HCT116 (cell line): ENCODE measurements around the gene GRM4.

Source experiments
- ELF1 ChIP-seq: IDR thresholded peaks from 2 replicates; pipeline ENCODE4 v1.6.1; 2012; ENCODE audit warnings: low read depth, borderline replicate concordance
- EZH2 ChIP-seq: fragments of 200-600 bp; sonication (generic); IDR thresholded peaks from 2 replicates; pipeline ENCODE4 v1.6.1; 2017; ENCODE audit warnings: antibody characterized with exemption, mixed run types
- POLR2A ChIP-seq: IDR thresholded peaks from 2 replicates; pipeline ENCODE4 v1.7.0; 2011; ENCODE audit warnings: borderline replicate concordance; ENCODE audit not compliant: insufficient read depth, insufficient read length; ENCODE audit errors: extremely low read depth
- POLR2AphosphoS5 ChIP-seq: IDR thresholded peaks from 2 replicates; pipeline ENCODE4 v1.6.1; 2011; ENCODE audit warnings: mild to moderate bottlenecking, low read depth, low read length, moderate library complexity
- YY1 ChIP-seq: IDR thresholded peaks from 2 replicates; pipeline ENCODE4 v1.6.1; 2011; ENCODE audit warnings: low read length, low read depth, moderate library complexity, mild to moderate bottlenecking; ENCODE audit not compliant: insufficient replicate concordance; ENCODE audit errors: extremely low read depth
- ZNF274 ChIP-seq: fragments of 200-500 bp; sonication (Bioruptor generic); IDR thresholded peaks from 2 replicates; pipeline ENCODE4 v1.6.1; 2014; ENCODE audit warnings: mild to moderate bottlenecking, low read depth, low read length, inconsistent platforms
- TF ChIP-seq, protein P1 (sequence below): IDR thresholded peaks from 2 replicates; pipeline ENCODE4 v1.6.1; 2012
- TF ChIP-seq, protein P2 (sequence below): IDR thresholded peaks from 2 replicates; pipeline ENCODE4 v1.6.1; 2012; ENCODE audit warnings: low read depth
- TF ChIP-seq, protein P3 (sequence below), 3 experiments: fragments of 200-600 bp in 1 of 3; sonication (generic) in 1 of 3; IDR thresholded peaks in 2 of 3; conservative IDR thresholded peaks in 1 of 3; 2 replicates each; pipeline ENCODE4 v1.5.1; 2012 to 2017; ENCODE audit warnings: low read depth in 2 of 3, low read length in 2 of 3, antibody characterized with exemption in 1 of 3, borderline replicate concordance in 1 of 3, control low read depth in 1 of 3, mild to moderate bottlenecking in 1 of 3, mixed read lengths in 1 of 3, mixed run types in 1 of 3, moderate library complexity in 1 of 3; ENCODE audit not compliant: insufficient read depth in 1 of 3
- TF ChIP-seq, protein P4 (sequence below): IDR thresholded peaks from 2 replicates; pipeline ENCODE4 v1.6.1; 2012

DNA sequence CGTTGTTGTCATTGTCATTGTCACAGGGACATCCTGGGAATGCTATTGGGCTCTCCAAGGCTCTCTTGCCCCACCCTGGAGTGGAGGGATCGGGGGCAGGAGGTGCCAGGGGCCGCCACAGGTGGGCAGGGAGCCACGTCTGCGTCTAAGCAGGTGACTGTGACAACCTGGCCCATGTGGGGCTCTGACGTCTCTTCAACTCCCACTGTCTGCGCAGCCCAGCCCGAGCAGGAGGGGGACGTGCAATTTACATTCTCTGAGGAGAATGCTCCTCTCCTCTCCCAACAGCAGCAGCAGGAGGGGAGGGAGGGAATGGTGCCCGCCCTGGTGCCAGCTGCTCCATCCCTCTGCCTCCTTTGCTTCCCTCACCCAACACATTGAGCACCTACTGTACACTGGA is 50.1 kb downstream of the GRM4 start:
- no peak for TF ChIP-seq POLR2A
- TF ChIP-seq, protein P1, sequence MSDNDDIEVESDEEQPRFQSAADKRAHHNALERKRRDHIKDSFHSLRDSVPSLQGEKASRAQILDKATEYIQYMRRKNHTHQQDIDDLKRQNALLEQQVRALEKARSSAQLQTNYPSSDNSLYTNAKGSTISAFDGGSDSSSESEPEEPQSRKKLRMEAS = no peak
- TF ChIP-seq, protein P2, sequence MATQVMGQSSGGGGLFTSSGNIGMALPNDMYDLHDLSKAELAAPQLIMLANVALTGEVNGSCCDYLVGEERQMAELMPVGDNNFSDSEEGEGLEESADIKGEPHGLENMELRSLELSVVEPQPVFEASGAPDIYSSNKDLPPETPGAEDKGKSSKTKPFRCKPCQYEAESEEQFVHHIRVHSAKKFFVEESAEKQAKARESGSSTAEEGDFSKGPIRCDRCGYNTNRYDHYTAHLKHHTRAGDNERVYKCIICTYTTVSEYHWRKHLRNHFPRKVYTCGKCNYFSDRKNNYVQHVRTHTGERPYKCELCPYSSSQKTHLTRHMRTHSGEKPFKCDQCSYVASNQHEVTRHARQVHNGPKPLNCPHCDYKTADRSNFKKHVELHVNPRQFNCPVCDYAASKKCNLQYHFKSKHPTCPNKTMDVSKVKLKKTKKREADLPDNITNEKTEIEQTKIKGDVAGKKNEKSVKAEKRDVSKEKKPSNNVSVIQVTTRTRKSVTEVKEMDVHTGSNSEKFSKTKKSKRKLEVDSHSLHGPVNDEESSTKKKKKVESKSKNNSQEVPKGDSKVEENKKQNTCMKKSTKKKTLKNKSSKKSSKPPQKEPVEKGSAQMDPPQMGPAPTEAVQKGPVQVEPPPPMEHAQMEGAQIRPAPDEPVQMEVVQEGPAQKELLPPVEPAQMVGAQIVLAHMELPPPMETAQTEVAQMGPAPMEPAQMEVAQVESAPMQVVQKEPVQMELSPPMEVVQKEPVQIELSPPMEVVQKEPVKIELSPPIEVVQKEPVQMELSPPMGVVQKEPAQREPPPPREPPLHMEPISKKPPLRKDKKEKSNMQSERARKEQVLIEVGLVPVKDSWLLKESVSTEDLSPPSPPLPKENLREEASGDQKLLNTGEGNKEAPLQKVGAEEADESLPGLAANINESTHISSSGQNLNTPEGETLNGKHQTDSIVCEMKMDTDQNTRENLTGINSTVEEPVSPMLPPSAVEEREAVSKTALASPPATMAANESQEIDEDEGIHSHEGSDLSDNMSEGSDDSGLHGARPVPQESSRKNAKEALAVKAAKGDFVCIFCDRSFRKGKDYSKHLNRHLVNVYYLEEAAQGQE = no peak
- TF ChIP-seq, protein P3, sequence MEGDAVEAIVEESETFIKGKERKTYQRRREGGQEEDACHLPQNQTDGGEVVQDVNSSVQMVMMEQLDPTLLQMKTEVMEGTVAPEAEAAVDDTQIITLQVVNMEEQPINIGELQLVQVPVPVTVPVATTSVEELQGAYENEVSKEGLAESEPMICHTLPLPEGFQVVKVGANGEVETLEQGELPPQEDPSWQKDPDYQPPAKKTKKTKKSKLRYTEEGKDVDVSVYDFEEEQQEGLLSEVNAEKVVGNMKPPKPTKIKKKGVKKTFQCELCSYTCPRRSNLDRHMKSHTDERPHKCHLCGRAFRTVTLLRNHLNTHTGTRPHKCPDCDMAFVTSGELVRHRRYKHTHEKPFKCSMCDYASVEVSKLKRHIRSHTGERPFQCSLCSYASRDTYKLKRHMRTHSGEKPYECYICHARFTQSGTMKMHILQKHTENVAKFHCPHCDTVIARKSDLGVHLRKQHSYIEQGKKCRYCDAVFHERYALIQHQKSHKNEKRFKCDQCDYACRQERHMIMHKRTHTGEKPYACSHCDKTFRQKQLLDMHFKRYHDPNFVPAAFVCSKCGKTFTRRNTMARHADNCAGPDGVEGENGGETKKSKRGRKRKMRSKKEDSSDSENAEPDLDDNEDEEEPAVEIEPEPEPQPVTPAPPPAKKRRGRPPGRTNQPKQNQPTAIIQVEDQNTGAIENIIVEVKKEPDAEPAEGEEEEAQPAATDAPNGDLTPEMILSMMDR (IDR thresholded peaks at IDR 0.05 in 2 of 3, conservative IDR thresholded peaks at IDR 0.05 in 1 of 3; ENCODE audit: borderline replicate concordance in 1 of 3, insufficient read depth in 1 of 3, low read depth in 2 of 3, low read length in 2 of 3) = no peak
- no peak for TF ChIP-seq EZH2
- no peak for TF ChIP-seq POLR2AphosphoS5
- no peak for TF ChIP-seq ZNF274
- TF ChIP-seq, protein P4, sequence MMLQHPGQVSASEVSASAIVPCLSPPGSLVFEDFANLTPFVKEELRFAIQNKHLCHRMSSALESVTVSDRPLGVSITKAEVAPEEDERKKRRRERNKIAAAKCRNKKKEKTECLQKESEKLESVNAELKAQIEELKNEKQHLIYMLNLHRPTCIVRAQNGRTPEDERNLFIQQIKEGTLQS = no peak
- TF ChIP-seq ELF1 = no peak
- TF ChIP-seq YY1 = no peak
